ELF-1 (cell line): Measurements from ENCODE around the gene ASIC3.

ENCODE experiments used
- DNase-seq: peaks from one replicate; pipeline ENCODE4 v3.0.0-alpha.2; 2016; ENCODE audit warnings: low read depth, low spot score

Gene ASIC3

GRCh38 chr7:151056666-151057505 is 8.6 kb downstream of the ASIC3 start:
- peak; percentile 83 for DNase-seq

GRCh38 chr7:151057506-151057988 is 9.2 kb downstream of the ASIC3 start, which contains the start of gene CDK5:
Gene CDK5, minus strand, starts transcription at chr7:151057897. Its CDS starts 49 bp downstream, at chr7:151057848.
- DNase-seq: no peak

GRCh38 chr7:151057989-151058780 is 9.9 kb downstream of the ASIC3 start:
- DNase-seq: peak; percentile 100

DNA sequence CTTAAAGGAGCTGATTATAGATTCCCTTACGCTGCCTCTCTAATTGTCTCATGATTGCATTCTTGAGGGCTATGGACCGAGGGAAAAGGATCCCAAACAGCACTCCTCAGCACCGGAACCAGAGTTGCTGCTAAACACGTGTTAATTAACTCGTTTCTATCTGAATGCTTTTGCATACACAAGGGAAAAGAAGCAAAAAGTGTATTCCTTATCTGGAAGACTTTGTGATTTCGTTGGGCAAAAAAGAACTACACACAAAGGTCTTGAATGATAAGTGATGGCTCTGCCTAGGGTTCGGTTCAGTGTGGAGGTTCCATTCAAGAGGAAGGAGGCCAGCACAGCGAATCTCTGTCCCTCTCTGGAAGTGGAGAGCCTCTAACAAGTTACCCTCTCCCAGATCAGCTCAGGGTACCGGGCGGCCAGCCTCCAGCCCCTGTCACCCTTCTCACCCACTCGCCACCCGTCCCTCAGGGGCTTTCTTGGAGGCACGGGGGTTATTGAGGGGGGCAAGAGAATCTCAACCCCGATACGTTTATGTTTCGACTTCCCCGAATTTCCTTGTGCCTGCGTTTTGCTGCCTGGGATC is 10.5 kb downstream of the ASIC3 start:
- DNase-seq: peak; percentile 50

DNA sequence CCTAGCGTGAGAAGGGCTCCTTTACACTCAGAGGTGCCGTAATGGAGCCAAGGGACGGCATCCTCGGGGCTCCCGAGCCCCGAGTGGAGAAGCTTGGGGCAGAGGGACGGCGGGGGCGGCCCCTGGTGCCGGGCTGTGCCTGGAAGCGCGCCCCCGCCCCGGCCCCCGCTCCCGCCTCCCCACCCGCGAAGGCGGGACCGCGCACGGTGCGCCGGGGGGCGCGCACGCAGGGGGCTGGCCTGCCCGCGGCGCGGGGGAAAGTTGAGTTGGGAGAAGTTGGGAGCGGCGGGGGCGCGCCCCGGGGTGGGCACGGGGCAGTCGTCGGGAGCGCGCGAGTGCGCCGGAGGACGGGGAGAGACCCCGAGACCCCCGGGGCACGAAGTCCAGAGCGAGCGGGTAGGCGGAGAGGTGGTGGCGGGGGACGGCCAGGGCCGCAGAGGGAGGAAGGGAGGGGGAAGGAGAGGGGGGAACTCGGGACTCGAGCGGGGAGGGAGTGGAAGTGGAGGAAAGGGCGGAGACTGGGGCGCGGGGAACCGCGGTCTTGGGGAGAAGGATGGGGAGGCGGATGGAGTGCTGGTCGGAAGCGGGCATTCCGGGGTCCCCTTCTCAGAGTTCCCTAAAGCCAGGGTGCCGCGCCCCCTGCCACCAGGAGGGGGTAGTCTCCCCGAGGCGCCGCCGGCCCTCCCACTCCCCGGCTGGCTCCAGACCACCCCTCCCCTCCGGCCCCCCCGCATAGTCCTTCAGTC is 11.2 kb downstream of the ASIC3 start, which contains the start of gene SLC4A2:
TSS of gene SLC4A2 (plus strand) at position 223 of the 746 bp plus-strand sequence. CDS start 2,399 bp downstream, outside the sequence.
- DNase-seq: peak; percentile 48

DNA sequence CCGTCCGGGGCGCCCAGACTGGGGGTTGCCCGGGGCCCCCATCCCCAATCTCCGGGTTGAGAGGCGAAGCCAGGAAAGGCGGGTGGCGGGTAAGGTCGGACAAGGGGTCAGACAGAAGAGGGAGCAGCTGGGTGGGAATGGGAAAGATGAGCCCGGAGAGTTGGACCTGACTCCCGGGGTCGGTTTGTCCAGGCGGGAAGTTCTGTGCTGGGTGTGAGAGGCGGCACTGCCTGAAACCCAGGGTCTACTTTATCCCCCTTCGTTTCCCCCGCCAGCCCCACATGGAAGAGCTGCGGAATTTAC is 11.7 kb downstream of the ASIC3 start:
- peak; percentile 58 for DNase-seq

DNA sequence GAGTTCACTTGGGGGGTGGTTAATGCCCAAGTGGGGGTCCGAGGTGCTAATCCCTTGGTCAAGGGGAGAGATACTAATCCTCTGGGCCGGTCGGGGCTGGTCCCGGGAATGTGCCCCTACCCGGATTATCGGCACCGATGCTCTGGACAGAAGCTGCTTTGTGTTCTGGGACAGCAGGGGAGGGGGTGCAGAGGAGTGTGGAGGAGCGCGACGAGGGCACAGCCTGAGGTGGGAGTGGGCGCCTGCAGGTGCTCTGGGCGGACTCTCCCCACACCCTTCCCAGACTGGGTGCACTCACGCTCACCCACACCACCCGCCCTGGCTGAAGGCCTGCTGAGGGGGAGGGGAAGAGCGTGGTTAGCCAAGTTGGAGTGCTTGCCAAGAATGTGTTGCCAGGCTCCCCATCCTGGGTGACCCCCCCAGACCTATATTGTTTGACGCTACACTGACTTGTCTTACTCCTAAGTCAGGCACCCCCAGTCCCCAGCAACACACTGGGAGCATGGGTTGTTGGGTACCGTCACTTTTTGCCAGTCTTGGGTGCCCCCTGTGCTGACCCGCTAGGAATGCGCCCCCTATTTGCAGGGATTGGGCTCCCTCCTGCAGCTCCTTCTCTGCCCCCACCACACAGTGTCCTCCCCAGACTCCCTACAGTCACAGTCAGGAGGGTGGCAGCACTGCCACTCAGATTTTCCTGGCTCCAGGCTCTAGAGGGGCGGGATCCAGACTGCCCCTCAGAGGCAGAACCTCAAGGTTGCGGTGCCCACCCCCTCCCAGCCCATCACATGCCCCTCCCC is 12.3 kb downstream of the ASIC3 start:
- DNase-seq: peak; percentile 52

- DNase-seq: peak; percentile 47
These were observed 13.1 kb downstream of the ASIC3 start for GRCh38 chr7:151061213-151062110.

DNA sequence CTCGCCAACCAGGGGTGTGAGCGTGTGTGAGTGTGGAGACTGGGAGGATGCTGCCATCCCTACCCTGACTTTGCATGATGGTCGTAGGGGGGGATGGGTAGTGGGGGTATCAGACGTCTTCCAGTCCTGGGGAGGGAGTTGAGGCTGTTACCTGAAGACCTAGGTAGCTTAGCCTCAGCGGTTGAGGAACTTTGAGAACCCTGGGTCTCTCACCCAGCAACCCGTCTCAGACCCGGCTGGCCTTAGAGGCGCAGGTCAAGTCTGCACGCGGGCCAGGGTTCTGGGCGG is 13.7 kb downstream of the ASIC3 start:
- DNase-seq: no peak

- DNase-seq: peak; percentile 93
These were observed 14.3 kb downstream of the ASIC3 start for GRCh38 chr7:151062399-151063211.

DNA sequence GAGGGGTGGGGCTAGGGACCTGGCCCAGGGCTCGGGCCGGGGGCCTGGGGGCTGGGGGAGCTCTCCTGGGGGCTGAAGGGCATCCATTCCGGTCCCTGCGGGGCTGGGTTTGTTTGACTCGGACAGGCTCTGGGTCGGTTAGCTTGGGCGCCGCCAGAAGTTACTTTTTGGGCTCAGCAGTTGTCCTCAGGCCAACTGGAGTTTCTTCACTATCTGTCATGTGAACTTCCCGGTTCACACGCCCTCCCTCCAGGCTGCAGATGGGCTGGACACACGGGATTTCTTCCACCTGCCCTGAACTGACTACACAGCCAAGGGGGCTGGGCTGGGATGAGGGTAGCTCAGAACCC is 14.9 kb downstream of the ASIC3 start:
- peak; percentile 73 for DNase-seq

GRCh38 chr7:151064454-151064853 is 16.1 kb downstream of the ASIC3 start:
- DNase-seq: no peak

DNA sequence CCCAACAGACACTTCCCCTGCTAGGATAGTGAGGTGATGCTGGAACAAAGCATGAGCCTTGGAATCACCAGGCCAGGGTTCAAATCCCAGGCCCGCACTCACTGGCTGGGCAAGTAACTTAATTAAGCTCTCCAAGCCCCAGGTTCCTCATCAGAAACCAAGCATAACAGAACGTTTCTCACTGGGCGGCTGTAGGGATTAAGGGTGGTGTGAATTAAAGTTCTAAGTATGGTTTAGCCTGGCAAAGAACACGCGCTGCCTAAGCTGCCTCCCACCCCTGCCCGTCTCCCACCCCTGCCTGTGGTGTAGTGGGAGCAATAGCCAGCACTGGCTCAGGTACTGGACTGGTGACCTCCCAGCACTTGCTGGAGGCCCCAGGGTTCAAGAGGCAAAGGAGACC is 16.7 kb downstream of the ASIC3 start:
- no peak for DNase-seq

- no peak for DNase-seq
These were observed 17.2 kb downstream of the ASIC3 start for GRCh38 chr7:151065516-151065915.

GRCh38 chr7:151066273-151066974 is 18.1 kb downstream of the ASIC3 start:
- no peak for DNase-seq

- peak; percentile 68 for DNase-seq
These were observed 19.9 kb downstream of the ASIC3 start for GRCh38 chr7:151068069-151068773.

- DNase-seq: no peak
These were observed 21.7 kb downstream of the ASIC3 start for GRCh38 chr7:151069841-151070573.
